ENCODE data around the gene SLC26A6.
A peak's percentile ranks its signal among the peaks of the same experiment; 100 is the strongest.

The SLC26A6 gene

DNA sequence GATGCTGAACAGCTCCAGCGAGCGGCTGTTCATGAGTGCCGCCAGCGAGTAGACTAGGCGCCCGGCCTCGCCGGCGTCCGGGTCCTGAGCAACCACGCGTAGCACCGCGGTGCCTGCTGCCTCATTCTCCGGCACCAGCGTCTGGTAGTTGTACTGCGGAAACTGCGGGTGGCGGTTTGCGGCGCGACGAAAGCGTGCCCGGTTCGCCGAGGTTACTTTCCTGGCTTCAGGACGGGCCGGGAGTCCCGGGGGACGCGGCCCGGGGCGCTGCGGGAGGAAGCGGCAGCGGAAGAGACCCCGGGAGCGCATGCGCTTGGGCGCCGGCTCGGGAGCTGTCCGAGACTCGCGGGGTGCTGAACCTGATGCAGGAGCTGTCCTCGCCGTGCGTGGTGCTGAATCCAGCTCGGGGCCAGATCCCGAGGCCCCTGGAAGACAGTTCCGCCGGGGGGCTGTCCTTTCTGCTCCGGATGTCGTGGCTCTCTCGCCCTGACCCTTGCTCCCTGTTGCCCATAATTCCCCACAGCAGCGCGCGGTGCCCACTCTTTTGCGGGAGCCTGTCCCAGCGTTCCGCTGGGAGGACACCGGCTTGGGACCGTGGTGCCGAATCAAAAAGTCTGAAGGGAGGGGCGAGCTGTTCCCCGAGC is 26.4 kb upstream of the SLC26A6 start:
- peak in 12 of 14 donors; percentile 33 to 81 (median 52) for DNase-seq

DNA sequence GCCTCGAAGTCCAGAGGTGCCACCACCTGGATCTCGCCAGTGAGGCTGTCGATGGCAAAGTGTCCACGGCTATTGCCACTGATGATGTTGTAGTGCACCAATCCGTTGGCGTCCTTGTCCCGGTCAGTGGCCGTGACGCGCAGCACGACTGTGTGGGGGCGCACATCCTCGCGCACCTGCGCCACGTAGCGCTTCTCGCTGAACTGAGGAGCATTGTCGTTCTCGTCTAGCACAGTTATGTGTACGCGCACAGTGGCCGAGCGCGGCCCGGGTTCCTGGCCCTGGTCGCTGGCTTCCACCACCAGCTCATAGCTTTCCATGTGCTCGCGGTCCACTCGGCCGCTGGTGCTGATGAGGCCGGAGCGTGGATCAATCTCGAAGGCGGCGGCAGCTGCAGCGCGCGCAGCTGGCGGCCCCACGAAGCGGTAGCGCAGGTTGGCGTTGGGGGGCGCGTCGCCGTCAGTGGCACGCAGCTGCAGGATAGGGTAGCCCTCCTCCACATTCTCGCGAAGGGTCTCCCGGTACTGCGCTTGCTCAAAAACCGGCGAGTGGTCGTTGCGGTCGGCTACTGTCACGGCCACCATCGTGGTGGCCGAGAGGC is 25.6 kb upstream of the SLC26A6 start:
- DNase-seq: no peak

DNA sequence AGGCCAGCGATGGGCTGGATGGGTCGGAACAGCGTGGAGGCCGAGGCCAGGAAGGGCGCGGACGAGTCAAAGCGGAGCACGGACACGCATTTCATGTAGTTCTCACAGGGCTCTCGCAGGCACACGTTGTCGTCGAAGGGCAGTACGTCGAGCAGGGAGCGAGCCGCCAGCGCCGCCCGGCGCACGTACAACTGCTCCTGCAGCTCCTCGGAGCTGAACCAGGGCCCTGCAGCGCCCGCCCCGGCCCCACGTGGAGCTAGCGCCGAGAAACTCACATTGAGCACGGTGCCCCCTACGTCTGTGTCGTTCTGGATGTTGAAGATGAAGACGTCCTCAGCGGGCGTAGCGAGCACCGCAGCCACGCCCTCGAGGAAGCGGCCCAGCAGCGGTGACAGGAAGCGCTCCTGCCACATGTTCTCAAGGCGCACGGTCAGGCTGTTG is 21.6 kb upstream of the SLC26A6 start:
- DNase-seq: no peak

DNA sequence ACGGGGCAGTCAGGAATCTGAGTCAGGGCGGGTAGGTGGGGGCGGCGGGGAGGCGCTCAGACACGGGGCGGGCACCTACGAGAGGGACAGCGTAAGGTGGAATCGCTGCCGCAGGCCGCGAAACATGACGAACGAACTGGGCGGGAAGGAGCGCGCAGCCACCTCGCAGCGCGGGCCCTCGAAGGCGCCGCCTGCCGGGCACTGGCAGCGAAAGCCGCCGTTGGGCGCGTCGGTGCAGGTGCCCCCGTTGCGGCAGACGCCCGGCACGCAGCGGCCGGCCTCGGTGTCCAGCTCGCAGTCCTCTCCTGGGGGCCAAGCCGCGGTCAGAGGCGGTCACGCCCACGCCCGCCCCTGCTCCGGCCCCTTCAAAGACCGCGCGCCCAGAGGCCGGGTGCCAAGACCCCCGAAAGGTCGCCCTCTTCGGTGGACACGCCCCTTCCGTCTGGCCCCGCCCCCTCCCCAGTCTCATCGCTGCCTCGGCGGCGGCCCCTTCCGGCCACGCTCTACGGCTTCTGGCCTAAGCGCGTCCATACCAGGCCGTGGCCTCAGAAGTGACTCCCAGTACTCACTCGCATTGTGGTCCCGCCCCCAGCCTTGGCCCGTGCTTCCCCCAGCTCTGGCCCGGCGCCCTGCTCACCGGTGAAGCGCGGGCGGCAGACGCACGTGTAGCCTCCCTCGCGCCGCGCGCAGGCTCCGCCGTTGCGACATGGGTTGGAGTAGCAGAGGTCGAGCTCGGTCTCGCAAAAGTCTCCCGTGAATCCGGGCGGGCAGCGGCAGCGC is 21.0 kb upstream of the SLC26A6 start:
- DNase-seq: peak in 11 of 14 donors; percentile 11 to 58 (median 30)

- DNase-seq: no peak
Observed at GRCh38 chr3:48655606-48656005, 20.3 kb upstream of the SLC26A6 start.

GRCh38 chr3:48655063-48655462 is 19.8 kb upstream of the SLC26A6 start:
- DNase-seq: no peak

GRCh38 chr3:48652923-48653715 is 17.9 kb upstream of the SLC26A6 start:
- no peak for DNase-seq

DNA sequence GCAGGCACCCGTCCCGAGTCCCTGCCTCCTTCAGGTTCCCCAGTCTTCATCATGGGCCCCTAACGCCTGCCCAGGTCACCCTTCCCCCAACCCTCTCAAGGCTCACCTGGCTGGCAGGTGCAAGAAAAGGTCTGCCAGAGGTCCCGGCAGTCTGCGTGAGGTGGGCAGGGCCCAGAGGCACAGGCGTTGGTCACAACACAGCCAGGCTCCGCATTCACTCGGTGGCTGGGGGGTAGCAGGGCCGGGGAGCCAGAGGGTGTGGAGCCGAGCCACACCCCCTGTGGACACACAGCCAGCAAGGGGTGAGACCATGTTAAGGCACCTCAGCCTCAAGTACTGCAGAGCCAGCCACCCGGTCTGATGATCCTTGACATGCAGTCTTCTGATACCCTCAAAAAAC is 16.5 kb upstream of the SLC26A6 start:
- DNase-seq: no peak

GRCh38 chr3:48650723-48651122 is 15.5 kb upstream of the SLC26A6 start:
- DNase-seq: no peak

DNA sequence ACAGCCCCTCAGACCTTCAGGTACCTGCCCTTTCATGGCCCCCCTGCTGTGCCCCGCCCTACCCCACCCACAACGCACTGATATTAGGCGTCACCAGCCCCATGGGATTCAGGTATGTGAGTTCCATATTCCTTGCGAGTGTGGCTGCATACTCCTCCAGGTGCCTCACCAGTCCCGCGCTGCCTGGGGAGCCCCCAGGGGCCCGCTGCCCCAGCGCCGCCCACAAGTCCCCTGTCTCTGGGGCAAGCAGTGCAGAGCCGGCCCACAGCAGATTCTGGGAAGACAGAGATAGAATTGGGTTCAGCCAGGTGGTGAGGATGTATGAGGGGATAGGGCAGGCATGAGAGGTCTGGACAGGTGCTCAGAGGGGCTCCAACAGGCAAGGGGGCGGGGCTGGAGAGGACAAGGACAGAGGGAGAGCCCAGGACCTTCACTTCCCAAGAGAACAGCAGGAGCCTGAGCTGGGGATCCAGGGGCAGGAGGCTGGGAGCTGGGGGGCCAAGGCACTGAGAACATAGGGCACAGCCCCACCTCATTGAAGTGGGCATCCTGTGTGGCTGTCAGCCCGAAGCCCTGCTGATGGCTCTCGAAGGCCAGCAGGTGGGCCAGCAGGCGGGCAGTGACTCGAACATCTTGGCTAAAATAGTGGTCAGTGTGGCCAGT is 13.1 kb upstream of the SLC26A6 start:
- no peak for DNase-seq

- DNase-seq: no peak
Observed at GRCh38 chr3:48647714-48648113, 12.5 kb upstream of the SLC26A6 start.

DNA sequence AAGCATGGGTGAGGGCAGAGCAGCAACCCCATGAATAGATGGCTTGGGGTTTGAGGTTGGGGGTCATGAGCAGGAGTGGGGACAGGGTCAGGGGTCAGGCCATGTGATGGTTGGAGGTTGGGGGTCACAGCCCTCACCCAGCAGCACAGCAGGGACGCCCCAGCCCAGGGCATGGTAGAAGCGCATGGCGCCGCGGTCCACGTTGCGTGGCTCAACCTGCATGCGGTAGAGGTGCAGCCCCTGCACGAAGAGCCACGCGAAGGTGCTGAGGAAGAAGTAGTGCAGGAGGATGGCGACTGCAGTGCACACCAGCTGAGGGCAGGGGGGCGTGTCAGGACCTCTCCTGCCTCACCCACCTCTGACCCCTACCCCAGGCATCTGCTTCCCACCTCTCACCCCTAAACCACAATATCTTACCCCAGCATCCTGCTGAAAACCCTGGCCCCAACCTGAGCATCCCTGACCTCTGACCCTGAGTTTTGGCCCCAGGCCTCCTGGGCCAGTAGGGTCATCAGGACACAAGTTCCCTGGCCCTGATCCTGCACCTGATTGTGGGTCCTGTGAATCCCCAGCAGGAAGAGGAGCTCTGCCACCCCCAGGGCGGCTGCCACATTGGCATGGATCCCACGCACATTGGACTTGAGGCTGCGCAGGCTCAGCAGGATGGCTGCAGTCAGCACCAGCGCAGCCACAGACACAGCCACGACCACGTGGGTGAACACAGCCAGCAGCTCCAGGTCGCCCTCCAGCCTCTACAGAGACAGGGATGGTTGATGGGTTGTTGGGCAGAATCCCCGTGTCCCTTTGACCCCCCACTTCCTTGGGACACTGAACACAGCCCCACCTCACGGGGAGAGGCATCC is 9.9 kb upstream of the SLC26A6 start:
- DNase-seq: no peak

DNA sequence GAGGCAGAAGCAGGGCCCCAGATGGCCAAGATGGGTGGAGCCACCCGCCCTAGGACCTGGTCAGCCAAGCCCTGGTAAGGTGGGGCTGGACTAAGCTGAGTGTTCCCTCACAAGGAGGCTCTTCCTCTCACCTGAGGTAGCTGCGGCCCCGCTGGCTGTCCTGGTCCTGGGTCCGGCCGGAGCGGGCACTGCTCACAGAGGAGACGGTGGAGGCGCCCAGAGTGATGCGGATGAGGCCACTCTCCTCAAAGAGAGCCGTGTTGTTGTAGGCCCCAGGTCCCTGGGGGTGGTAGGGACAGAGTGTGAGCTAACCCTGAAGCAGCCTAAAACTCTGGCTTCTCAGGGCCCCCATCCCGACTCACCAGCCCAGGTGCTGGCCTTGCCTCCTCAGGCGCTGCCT is 7.3 kb upstream of the SLC26A6 start:
- no peak for DNase-seq

GRCh38 chr3:48641396-48641795 is 6.1 kb upstream of the SLC26A6 start:
- no peak for DNase-seq

DNA sequence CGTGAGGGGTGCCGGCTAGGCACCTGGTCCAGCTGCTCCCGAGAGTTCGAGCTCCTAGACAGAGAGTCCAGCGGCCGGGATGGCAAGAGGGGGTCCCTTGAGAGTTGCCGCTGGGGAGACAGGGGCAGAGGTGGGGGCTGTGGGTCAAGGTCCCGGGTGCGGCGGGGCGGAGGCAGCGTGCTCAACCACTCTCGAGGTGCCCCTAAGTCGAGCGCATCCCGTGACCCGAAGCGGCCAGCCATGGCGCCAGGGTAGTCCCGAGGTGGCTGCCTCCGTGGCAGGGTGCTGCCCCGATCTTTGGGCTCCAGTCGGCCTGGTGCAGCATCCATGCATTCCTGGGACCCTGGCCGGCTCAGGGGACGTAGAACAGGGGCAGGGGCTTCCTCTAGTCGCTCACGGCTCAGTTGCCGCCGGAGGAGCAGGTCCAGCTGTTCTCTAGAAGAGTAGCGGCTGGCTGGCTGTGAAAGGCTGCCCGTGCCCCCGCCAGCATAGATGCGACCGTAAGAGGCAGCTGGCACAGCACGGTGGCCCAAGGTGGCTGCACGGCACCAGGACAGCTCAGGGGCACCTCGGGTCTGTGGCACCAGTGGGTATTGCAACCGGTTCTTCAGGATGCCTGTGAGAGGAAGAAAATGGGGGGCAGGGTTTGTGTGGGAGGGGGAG is 4.8 kb upstream of the SLC26A6 start:
- DNase-seq: no peak

DNA sequence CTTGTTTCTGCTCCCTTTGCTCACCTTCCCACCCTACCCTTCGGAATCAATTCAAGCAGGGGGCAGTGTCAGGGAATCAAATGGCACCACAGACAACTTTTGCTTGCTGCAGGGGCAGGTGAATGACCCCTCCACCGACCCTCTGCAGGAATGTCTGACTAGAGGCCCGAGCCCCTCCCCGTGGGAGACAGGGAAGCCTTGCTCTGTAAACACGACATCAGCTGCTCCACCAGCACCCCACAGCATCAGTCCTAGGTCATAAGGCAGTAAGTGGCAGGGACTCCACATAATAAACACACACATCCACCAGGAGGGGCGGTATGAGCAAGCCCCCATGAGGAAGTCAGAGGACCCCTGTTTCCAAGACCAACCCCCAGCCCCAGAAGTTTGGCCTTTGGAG is 2.0 kb upstream of the SLC26A6 start:
- DNase-seq: no peak

DNA sequence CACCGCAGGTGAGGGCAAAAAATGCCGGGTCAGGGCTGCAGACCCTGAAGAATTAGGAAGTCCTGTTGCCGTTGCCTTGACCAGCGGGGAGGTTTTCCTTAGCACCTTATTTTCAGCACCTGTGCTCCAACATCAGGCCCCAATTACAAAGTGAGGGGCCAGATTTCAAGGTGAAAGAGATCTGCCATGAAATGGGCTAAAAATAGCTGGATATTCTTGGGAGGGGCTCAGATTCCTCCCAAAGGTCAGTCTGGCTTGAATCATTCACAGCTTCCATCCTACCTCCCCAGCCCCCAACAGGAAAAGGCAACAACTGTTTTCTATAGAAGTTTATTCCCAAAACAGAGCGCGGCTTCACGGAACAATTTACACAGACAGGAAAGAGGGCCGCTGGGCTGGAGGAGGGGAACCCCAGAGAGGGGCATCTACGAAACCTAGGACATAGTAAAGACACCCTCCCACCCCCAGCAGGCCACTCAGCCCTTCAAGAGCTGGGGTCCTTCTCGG is 941 bp upstream of the SLC26A6 start:
- DNase-seq: no peak

- DNase-seq: peak in 4 of 14 donors; percentile 17 to 60 (median 44)
Observed at GRCh38 chr3:48634661-48635221, 520 bp downstream of the SLC26A6 start.

DNA sequence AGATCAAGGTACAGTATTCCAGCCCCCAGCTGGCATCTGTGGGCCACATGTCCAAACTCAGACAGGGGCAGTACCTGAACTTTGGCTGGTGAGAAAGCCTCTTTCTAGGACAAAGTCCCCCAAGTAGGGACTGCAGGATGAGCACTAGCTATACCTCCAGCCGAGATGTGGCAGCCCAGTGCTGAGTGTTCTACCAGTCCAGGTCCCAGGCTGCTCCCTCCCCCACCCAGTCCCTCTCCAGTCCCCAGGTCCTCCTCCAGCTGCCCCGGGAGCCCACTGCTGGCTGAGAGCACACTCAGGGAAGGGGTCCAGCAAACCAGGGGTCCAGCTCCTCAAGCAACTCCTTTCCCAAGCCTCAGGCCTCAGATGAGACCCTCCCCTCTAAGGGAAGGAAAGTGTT is 1.5 kb downstream of the SLC26A6 start:
- no peak for DNase-seq

DNA sequence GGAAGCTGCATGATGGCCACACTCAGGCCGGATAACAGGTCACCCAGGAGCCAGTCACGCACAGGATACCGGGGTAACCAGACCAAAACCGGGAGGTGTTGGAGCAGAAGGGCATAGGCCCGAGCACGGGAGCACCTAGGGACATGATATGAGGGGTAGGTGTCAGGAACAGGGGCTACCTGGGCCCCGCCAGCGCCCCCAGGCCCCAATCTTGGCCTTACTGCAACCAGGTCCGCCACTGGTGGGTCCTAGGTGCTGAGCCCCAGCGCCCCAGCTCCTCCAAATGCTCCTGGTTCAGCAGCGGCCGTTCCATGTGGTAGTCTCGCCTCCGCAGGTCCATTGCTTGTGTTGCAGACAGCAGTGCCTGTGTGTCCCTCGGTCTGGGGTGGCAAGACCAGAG is 2.0 kb downstream of the SLC26A6 start:
- no peak for DNase-seq

Data from C1 segment of cervical spinal cord (tissue), 14 donors.